GM12878 (cell line): ENCODE results near the gene COPS7A. TPM values are rescaled to one million over a fixed set of nuclear protein-coding genes. Genes with fewer than 3 reads are reported as not detected.

Experiments used
- ATAC-seq: fragments of 200-7000 bp; cut with Tn5 transposase; 3 replicates; pipeline ENCODE4 v1.9.1; 2020; ENCODE audit warnings: mild to moderate bottlenecking, moderate library complexity
- BruUV-seq: library from RNA; stranded (reverse); fragments of 400-500 nt; replicated peaks from 2 replicates; lab custom pipeline; 2021; lab: Mats Ljungman, UMichigan
- CTCF ChIA-PET: fragments of 300-600 bp; sonication (Branson Sonifier 250); formaldehyde crosslinking; extraction: SDS; loops from one replicate; lab custom pipeline; 2021; ENCODE audit warnings: inconsistent platforms; lab: Yijun Ruan, JAX
- POLR2A ChIA-PET: fragments of 350-600 bp; formaldehyde crosslinking; extraction: SDS; loops from one replicate; lab custom pipeline; 2021; ENCODE audit warnings: inconsistent platforms; lab: Charles Lee
- RAD21 ChIA-PET: fragments of 300-600 bp; sonication (Branson Sonifier 250); formaldehyde crosslinking; loops from one replicate; lab custom pipeline; 2023; ENCODE audit warnings: antibody characterized with exemption; ENCODE audit not compliant: unreplicated experiment; lab: Charles Lee
- SMC1A ChIA-PET: fragments of 300-600 bp; sonication (Branson Sonifier 250); formaldehyde crosslinking; loops from one replicate; lab custom pipeline; 2023; ENCODE audit not compliant: unreplicated experiment, uncharacterized antibody; lab: Charles Lee
- DNase-seq: peaks from one replicate; pipeline ENCODE4 v3.0.0-alpha.2; 2011; ENCODE audit warnings: low read depth, low spot score
- FAIRE-seq: peaks from 3 replicates; lab custom pipeline; 2011; peaks lifted over from hg19 to GRCh38; lab: Jason Lieb, UNC
- H2AFZ ChIP-seq: 2 replicates; pipeline ENCODE4 v1.6.0; 2011; ENCODE audit warnings: low read depth, low read length, control low read depth; ENCODE audit not compliant: control insufficient read depth
- H3K27ac ChIP-seq: 2 replicates; pipeline ENCODE4 v1.5.1; 2011; ENCODE audit warnings: control low read depth; ENCODE audit not compliant: control insufficient read depth, insufficient read depth
- H3K27me3 ChIP-seq, 2 experiments: replicated peaks in 1 of 2; 2 replicates each; pipeline versions ENCODE4 v1.6.0 to v1.6.1; 2011; ENCODE audit warnings: low read length in 1 of 2; ENCODE audit not compliant: control insufficient read depth in 2 of 2, insufficient read depth in 2 of 2
- H3K36me3 ChIP-seq, 2 experiments: 2 replicates each; pipeline ENCODE4 v1.5.1; 2011; ENCODE audit warnings: low read length in 1 of 2; ENCODE audit not compliant: control insufficient read depth in 2 of 2, insufficient read depth in 2 of 2
- H3K4me1 ChIP-seq: 2 replicates; pipeline ENCODE4 v1.6.1; 2011; ENCODE audit warnings: mild to moderate bottlenecking, low read length, moderate library complexity, mixed read lengths; ENCODE audit not compliant: control insufficient read depth, insufficient read depth
- H3K4me2 ChIP-seq: 2 replicates; pipeline ENCODE4 v1.6.0; 2011; ENCODE audit warnings: control low read depth; ENCODE audit not compliant: control insufficient read depth, insufficient read depth
- H3K4me3 ChIP-seq: fragments of 200-600 bp; sonication (generic); 2 replicates; pipeline ENCODE4 v1.5.1; 2016
- H3K79me2 ChIP-seq: 2 replicates; pipeline ENCODE4 v1.6.0; 2011; ENCODE audit warnings: low read length; ENCODE audit not compliant: control insufficient read depth, insufficient read depth
- H3K9ac ChIP-seq: 2 replicates; pipeline ENCODE4 v1.8.0; 2011; ENCODE audit warnings: low read length, control low read depth, mixed read lengths; ENCODE audit not compliant: control insufficient read depth, insufficient read depth
- H3K9me3 ChIP-seq: replicated peaks from 3 replicates; pipeline ENCODE4 v1.5.1; 2011; ENCODE audit warnings: mild to moderate bottlenecking, low read length; ENCODE audit not compliant: control insufficient read depth, insufficient read depth
- H4K20me1 ChIP-seq: 2 replicates; pipeline ENCODE4 v1.6.0; 2011; ENCODE audit not compliant: control insufficient read depth, insufficient read depth
- ATF2 ChIP-seq: IDR thresholded peaks from 2 replicates; pipeline ENCODE4 v1.6.1; 2012; ENCODE audit warnings: low read length, inconsistent platforms
- BRCA1 ChIP-seq: IDR thresholded peaks from 2 replicates; pipeline ENCODE4 v1.6.1; 2011; ENCODE audit warnings: low read depth, low read length, improper control_type of control experiment
- JUNB ChIP-seq: IDR thresholded peaks from 2 replicates; pipeline ENCODE4 v1.6.1; 2016; ENCODE audit warnings: antibody characterized with exemption, mild to moderate bottlenecking
- NBN ChIP-seq: fragments of 450-650 bp; IDR thresholded peaks from 2 replicates; pipeline ENCODE4 v1.6.1; 2016
- RELA ChIP-seq: fragments of 450-650 bp; IDR thresholded peaks from 2 replicates; pipeline ENCODE4 v1.8.0; 2014; ENCODE audit warnings: borderline replicate concordance; ENCODE audit not compliant: partially characterized antibody
- SPI1 ChIP-seq: IDR thresholded peaks from 2 replicates; pipeline ENCODE4 v1.6.1; 2011; ENCODE audit warnings: low read depth, mild to moderate bottlenecking, low read length, moderate library complexity, borderline replicate concordance; ENCODE audit not compliant: insufficient read depth
- WGBS: methylation state at CpG from one replicate; pipeline ENCODE4 v1.1.6; 2016; ENCODE audit warnings: low lambda C conversion rate; ENCODE audit not compliant: insufficient replicate concordance, insufficient coverage; ENCODE audit errors: missing lambda C conversion rate; 5-methylcytosine and 5-hydroxymethylcytosine counted together
- in situ Hi-C: fragments of 300-500 bp; cut with MboI; formaldehyde crosslinking; loops from 9 replicates; pipeline ENCODE4 v1.14.3; 2018; ENCODE audit warnings: mixed read lengths
- intact Hi-C: fragments of 100-400 bp; cut with micrococcal nuclease; formaldehyde crosslinking; loops from one replicate; pipeline ENCODE4 v1.14.2; 2022; ENCODE audit not compliant: unreplicated experiment
- polyA plus RNA-seq, 11 experiments: library from polyadenylated mRNA; depleted of rRNA in 4 of 11; unstranded in 6 of 11; stranded (reverse) in 5 of 11; fragments of >200 nt; fragmentation: Nextera tagmentation in 4 of 11; fragmentation: Illumina TruSeq in 1 of 11; extraction: Ambion mirVana in 4 of 11; extraction: Trizol in 1 of 11; gene quantifications; 1 replicate in 1 of 11; 2 replicates in 10 of 11; pipeline versions ENCODE4 v1.2.1 to v1.2.3, GENCODE V29; 2011 to 2016; ENCODE audit warnings: inconsistent platforms in 2 of 11, missing spikeins in 2 of 11, low read depth in 1 of 11
- total RNA-seq, 4 experiments: library from RNA; depleted of rRNA in 3 of 4; stranded (reverse); fragments of >200 nt in 3 of 4; fragmentation: Illumina TruSeq in 1 of 4; extraction: Trizol in 1 of 4; gene quantifications; 2 replicates each; pipeline versions ENCODE4 v1.2.1 to v1.2.3, GENCODE V29; 2013 to 2021
- TF ChIP-seq, protein P1 (sequence below): fragments of 450-650 bp; conservative IDR thresholded peaks from 2 replicates; pipeline ENCODE4 v1.6.1; 2017; ENCODE audit warnings: mild to moderate bottlenecking, moderate library complexity

Gene COPS7A
- total and polyA plus RNA-seq, 10 of the 15 experiments (the other 5 are each of a cell fraction or from before 2014, with no cell fraction given) = 25.7 to 74.0 (median 51.9) TPM

- in situ Hi-C loops = no loop called here
- H3K4me2 ChIP-seq = no peak overlapping the region
- no peaks in the 10 kb centered on the region for H3K36me3 ChIP-seq
- no peak for FAIRE-seq
- no peak for DNase-seq
- TF ChIP-seq NBN = no peak
- no peak for TF ChIP-seq ATF2
- no peak for TF ChIP-seq JUNB
- TF ChIP-seq, all 136 proteins: peak for 0
- Histone ChIP-seq H2AFZ (no peak overlapping the region), H3K9ac (no peak overlapping the region), H3K27ac (no peak overlapping the region), H3K9me3 (no peaks in the 10 kb centered on the region), H3K4me3 (no peak overlapping the region), H3K27me3 (no peaks in the 10 kb centered on the region), H3K79me2 (peaks cover 16% of the 10 kb centered on the region), H3K4me1 (peaks cover 44% of the 10 kb centered on the region), H4K20me1 (no peaks in the 10 kb centered on the region)
- ATAC-seq = no peak
- CTCF ChIA-PET = interaction anchor here (1.0 to 12.7 kb wide), 3 partner anchors 13 to 15 kb away, joined by 3 to 221 read pairs (median 3); partner anchors contain the start of gene MLF2
- SMC1A ChIA-PET = interaction anchor here (0.6 kb wide), 1 partner anchor 11 kb away, joined by 3 read pairs; no protein-coding TSS in a partner anchor
- POLR2A ChIA-PET = interaction anchor here (1.5 kb wide), 1 partner anchor 17 kb away, joined by 4 read pairs; the partner anchor contains the start of gene MLF2
- RAD21 ChIA-PET = interaction anchor here (0.5 to 3.3 kb wide), 2 partner anchors 17 to 153 kb away, joined by 3 to 18 read pairs; partner anchors contain the start of gene MLF2
- intact Hi-C loops = no loop called here
- TSS peak; percentile 95 for BruUV-seq
- WGBS = 65% methylated on average over 10 of the region's 12 CpGs
Measured at GRCh38 chr12:6770094-6770493, 46.2 kb downstream of the COPS7A start.

DNA sequence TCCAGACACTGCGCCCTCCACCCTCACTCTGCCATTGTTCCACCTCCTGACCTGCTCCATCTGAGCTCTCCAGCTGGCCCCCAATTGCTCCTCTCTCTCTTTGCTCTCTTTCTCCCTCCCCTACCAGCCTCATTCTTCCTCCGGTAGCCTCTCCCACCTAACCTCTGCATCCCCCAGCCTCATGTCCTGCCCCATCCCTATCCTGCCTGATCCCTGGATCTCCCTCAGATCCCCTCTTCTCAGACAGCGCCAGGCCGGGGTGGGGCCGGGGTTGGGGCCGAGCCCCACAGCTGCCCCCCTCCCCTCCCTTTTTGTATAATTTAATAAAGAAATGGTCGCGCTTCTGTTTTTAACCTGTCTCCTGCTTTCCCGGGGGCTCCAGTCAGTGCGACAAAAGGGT is 46.8 kb downstream of the COPS7A start:
- ChIA-PET CTCF (interaction anchor here (1.0 to 12.7 kb wide), 3 partner anchors 12 to 14 kb away, joined by 3 to 221 read pairs (median 3); partner anchors contain the start of gene MLF2), SMC1A (interaction anchor here (0.6 to 3.6 kb wide), 2 partner anchors 10 to 17 kb away, joined by 3 to 20 read pairs; partner anchors contain the start of gene MLF2)
- no peaks in the 10 kb centered on the region for H3K27me3 ChIP-seq
- WGBS = 72% methylated on average over 6 of the region's 10 CpGs
- no peaks in the 10 kb centered on the region for H4K20me1 ChIP-seq
- no peaks in the 10 kb centered on the region for H3K9me3 ChIP-seq
- FAIRE-seq (no peak), ATAC-seq (no peak), DNase-seq (no peak)
- H3K27ac ChIP-seq = no peak overlapping the region
- H3K4me1 ChIP-seq = peaks cover 44% of the 10 kb centered on the region
- in situ Hi-C loops = no loop called here
- H3K4me3 ChIP-seq = no peak overlapping the region
- no peak overlapping the region for H3K4me2 ChIP-seq
- intact Hi-C loops = no loop called here
- BruUV-seq = no TSS peak
- H2AFZ ChIP-seq = no peak overlapping the region
- TF ChIP-seq BRCA1 (no peak), SPI1 (no peak), RELA (no peak)
- TF ChIP-seq, protein P1, sequence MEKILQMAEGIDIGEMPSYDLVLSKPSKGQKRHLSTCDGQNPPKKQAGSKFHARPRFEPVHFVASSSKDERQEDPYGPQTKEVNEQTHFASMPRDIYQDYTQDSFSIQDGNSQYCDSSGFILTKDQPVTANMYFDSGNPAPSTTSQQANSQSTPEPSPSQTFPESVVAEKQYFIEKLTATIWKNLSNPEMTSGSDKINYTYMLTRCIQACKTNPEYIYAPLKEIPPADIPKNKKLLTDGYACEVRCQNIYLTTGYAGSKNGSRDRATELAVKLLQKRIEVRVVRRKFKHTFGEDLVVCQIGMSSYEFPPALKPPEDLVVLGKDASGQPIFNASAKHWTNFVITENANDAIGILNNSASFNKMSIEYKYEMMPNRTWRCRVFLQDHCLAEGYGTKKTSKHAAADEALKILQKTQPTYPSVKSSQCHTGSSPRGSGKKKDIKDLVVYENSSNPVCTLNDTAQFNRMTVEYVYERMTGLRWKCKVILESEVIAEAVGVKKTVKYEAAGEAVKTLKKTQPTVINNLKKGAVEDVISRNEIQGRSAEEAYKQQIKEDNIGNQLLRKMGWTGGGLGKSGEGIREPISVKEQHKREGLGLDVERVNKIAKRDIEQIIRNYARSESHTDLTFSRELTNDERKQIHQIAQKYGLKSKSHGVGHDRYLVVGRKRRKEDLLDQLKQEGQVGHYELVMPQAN = no peak
- TF ChIP-seq, all 136 proteins: peak for 0
- ChIA-PET POLR2A (interaction anchor here (1.5 to 1.9 kb wide), 2 partner anchors 17 to 18 kb away, joined by 4 to 16 read pairs; partner anchors contain the start of gene MLF2), RAD21 (interaction anchor here (0.5 to 3.3 kb wide), 2 partner anchors 17 to 154 kb away, joined by 3 to 18 read pairs; partner anchors contain the start of gene MLF2)
- Histone ChIP-seq H3K79me2 (peaks cover 16% of the 10 kb centered on the region), H3K9ac (no peak overlapping the region), H3K36me3 (no peaks in the 10 kb centered on the region)
